Fibroblast of the aortic adventitia (primary cell): Measurements from ENCODE around the gene LAMP1. TPM values are rescaled to one million over a fixed set of nuclear protein-coding genes. Genes with fewer than 3 reads are reported as not detected.
A peak's percentile ranks its signal among the peaks of the same experiment; 100 is the strongest.

Experiments
- DNase-seq: peaks from one replicate; pipeline ENCODE4 v3.0.0-alpha.2; 2010; ENCODE audit warnings: low read depth
- H3K4me3 ChIP-seq: 2 replicates; pipeline ENCODE4 v1.5.1; 2011; ENCODE audit warnings: low read depth, mild to moderate bottlenecking, control low read depth, low read length, moderate library complexity
- CTCF ChIP-seq: IDR thresholded peaks from 2 replicates; pipeline ENCODE4 v1.5.1; 2011; ENCODE audit warnings: mild to moderate bottlenecking, low read length, control low read depth, inconsistent platforms; ENCODE audit not compliant: insufficient read depth
- total RNA-seq: library from RNA; depleted of rRNA; stranded (reverse); fragments of >200 nt; gene quantifications from 2 replicates; pipeline ENCODE4 v1.2.3, GENCODE V29; 2012; ENCODE audit warnings: low replicate concordance

Gene LAMP1
- total RNA-seq, 1 donor: 161 TPM

GRCh38 chr13:113358653-113359190, 61.7 kb downstream of the LAMP1 start:
- no peak for DNase-seq
- no peak for TF ChIP-seq CTCF
- H3K4me3 ChIP-seq: no peak overlapping the region

- no peak overlapping the region for H3K4me3 ChIP-seq
- no peak for DNase-seq
Observed at GRCh38 chr13:113359571-113359970, 62.5 kb downstream of the LAMP1 start.

GRCh38 chr13:113360446-113360845, 63.4 kb downstream of the LAMP1 start:
- DNase-seq: no peak
- no peak overlapping the region for H3K4me3 ChIP-seq
- no peak for TF ChIP-seq CTCF

More at GRCh38 chr13:113359571-113359970, 62.5 kb downstream of the LAMP1 start:
- no peak for TF ChIP-seq CTCF

GRCh38 chr13:113361406-113361805, 64.4 kb downstream of the LAMP1 start:
- no peak for TF ChIP-seq CTCF
- no peak overlapping the region for H3K4me3 ChIP-seq
- no peak for DNase-seq

- no peak for DNase-seq
- TF ChIP-seq CTCF: no peak
- H3K4me3 ChIP-seq: peak overlapping the region; percentile 28
Observed at GRCh38 chr13:113364311-113364889, 67.4 kb downstream of the LAMP1 start.

GRCh38 chr13:113364901-113365582, 68.0 kb downstream of the LAMP1 start:
- no peak for TF ChIP-seq CTCF
- no peak overlapping the region for H3K4me3 ChIP-seq
- no peak for DNase-seq

- H3K4me3 ChIP-seq: no peak overlapping the region
- DNase-seq: no peak
- TF ChIP-seq CTCF: no peak
Observed at GRCh38 chr13:113365583-113365970, 68.5 kb downstream of the LAMP1 start.
